ENCODE data around the gene GRIK3.

DNA sequence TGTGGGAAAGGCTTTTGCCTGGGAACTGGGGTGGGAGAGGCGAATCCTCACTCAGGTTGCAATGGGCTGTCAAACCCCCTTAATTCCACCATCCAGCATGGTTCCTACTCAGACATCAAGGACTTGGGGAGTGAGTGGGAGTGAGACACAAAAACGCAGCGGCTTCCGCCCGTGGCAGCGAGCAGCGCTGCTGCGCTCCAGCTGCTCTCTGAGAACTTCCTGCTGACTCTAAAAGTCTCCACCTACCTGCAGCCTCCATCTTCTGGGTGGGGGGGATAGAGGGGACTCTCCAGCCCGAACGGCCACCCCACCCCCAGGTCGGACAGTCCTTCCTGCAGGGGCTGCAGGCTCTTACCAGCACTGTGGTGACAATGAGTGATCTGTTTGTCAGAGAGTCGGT is 184.4 kb downstream of the GRIK3 start:
- TF ChIP-seq POLR2A (IDR thresholded peaks at IDR 0.05) (no peak), EP300 (IDR thresholded peaks at IDR 0.05; ENCODE audit: low read depth) (no peak), POLR2AphosphoS5 (IDR thresholded peaks at IDR 0.05) (no peak)
- TF ChIP-seq, protein P1, sequence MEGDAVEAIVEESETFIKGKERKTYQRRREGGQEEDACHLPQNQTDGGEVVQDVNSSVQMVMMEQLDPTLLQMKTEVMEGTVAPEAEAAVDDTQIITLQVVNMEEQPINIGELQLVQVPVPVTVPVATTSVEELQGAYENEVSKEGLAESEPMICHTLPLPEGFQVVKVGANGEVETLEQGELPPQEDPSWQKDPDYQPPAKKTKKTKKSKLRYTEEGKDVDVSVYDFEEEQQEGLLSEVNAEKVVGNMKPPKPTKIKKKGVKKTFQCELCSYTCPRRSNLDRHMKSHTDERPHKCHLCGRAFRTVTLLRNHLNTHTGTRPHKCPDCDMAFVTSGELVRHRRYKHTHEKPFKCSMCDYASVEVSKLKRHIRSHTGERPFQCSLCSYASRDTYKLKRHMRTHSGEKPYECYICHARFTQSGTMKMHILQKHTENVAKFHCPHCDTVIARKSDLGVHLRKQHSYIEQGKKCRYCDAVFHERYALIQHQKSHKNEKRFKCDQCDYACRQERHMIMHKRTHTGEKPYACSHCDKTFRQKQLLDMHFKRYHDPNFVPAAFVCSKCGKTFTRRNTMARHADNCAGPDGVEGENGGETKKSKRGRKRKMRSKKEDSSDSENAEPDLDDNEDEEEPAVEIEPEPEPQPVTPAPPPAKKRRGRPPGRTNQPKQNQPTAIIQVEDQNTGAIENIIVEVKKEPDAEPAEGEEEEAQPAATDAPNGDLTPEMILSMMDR (IDR thresholded peaks at IDR 0.05) = no peak
